AG09319 (cell line): ENCODE data around the gene NT5DC2.
A peak's percentile ranks its signal among the peaks of the same experiment; 100 is the strongest.

ENCODE experiments used
- DNase-seq: peaks from one replicate; pipeline ENCODE4 v3.0.0-alpha.2; 2010; ENCODE audit warnings: low read depth; ENCODE audit errors: extremely low read depth
- CTCF ChIP-seq: IDR thresholded peaks from 2 replicates; pipeline ENCODE4 v1.5.1; 2011; ENCODE audit warnings: low read depth, mild to moderate bottlenecking, inconsistent platforms, low read length, moderate library complexity

NT5DC2 gene

GRCh38 chr3:52483577-52484381 lies 49.9 kb downstream of the NT5DC2 start:
- no peak for TF ChIP-seq CTCF
- DNase-seq, result no peak

GRCh38 chr3:52483081-52483480 lies 50.6 kb downstream of the NT5DC2 start:
- no peak for DNase-seq
- TF ChIP-seq CTCF, result no peak

- DNase-seq, result no peak
- TF ChIP-seq CTCF, result peak; percentile 40
Measured at GRCh38 chr3:52481819-52482521, 51.7 kb downstream of the NT5DC2 start.

- DNase-seq, result no peak
- no peak for TF ChIP-seq CTCF
Measured at GRCh38 chr3:52480768-52481715, 52.6 kb downstream of the NT5DC2 start.

- no peak for DNase-seq
- no peak for TF ChIP-seq CTCF
Measured at GRCh38 chr3:52479877-52480575, 53.6 kb downstream of the NT5DC2 start.

- DNase-seq, result no peak
- no peak for TF ChIP-seq CTCF
Measured at GRCh38 chr3:52479037-52479876, 54.4 kb downstream of the NT5DC2 start.
